ENCODE measurements around the gene CKLF.

DNA sequence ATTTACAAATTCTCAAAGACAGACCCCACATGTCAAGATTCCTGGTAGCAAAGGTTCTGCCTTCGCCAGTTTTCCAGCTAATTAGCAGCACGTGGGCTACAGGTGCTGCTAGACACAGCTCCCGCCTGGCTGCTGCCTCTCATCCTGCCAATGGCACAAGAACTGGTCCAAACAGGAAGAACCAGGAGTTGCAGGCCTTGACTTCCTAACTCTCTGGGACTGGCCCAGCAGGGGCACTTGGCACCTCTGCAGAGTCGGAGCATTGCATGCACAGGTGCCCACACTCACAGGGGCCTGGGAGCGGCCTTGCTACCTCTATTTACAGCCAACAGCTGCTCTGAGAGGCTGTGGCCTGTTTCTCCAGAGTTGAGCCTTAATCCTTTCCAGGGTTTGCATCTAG, 42.1 kb upstream of the CKLF start:
- TF ChIP-seq CTCF (conservative IDR thresholded peaks at IDR 0.05) = no peak
- no peak for TF ChIP-seq EZH2 (IDR thresholded peaks at IDR 0.05; ENCODE audit: low read depth)

Measured in PC-9 (cell line).